Spleen (tissue), 11 donors: ENCODE results near the gene ABCA13. TPM values are rescaled to one million over a fixed set of nuclear protein-coding genes. Genes with fewer than 3 reads are reported as not detected.

Experiments used
- DNase-seq: peaks from one replicate; pipeline ENCODE4 v3.0.0-alpha.2; 2020
- H3K27ac ChIP-seq, 8 donors: fragments of 200-600 bp; sonication (generic) in 7 of 8; 1 replicate in 4 of 8; 2 replicates in 4 of 8; pipeline versions ENCODE4 v1.5.0 to v1.8.0; 2016 to 2021; ENCODE audit warnings: inconsistent platforms in 4 of 8, mild to moderate bottlenecking in 4 of 8, moderate library complexity in 1 of 8
- H3K27me3 ChIP-seq, 7 donors: fragments of 200-600 bp; sonication (generic) in 6 of 7; replicated peaks in 1 of 7; 1 replicate in 4 of 7; 2 replicates in 3 of 7; pipeline versions ENCODE4 v1.5.0 to v1.8.0; 2016 to 2021; ENCODE audit warnings: inconsistent platforms in 3 of 7, mild to moderate bottlenecking in 1 of 7
- H3K36me3 ChIP-seq, 6 donors: fragments of 200-600 bp; sonication (generic) in 5 of 6; 1 replicate in 4 of 6; 2 replicates in 2 of 6; pipeline versions ENCODE4 v1.5.0 to v1.8.0; 2016 to 2021; ENCODE audit warnings: inconsistent platforms in 2 of 6
- H3K4me1 ChIP-seq, 6 donors: fragments of 200-600 bp; sonication (generic) in 5 of 6; 1 replicate in 3 of 6; 2 replicates in 3 of 6; pipeline versions ENCODE4 v1.5.0 to v1.8.0; 2016 to 2021; ENCODE audit warnings: inconsistent platforms in 3 of 6
- H3K4me3 ChIP-seq, 8 donors: fragments of 200-600 bp; sonication (generic) in 7 of 8; 1 replicate in 4 of 8; 2 replicates in 4 of 8; pipeline versions ENCODE4 v1.5.0 to v1.8.0; 2016 to 2021; ENCODE audit warnings: inconsistent platforms in 4 of 8, mild to moderate bottlenecking in 4 of 8, moderate library complexity in 2 of 8
- H3K9me3 ChIP-seq, 8 donors: fragments of 200-600 bp; sonication (generic) in 7 of 8; 1 replicate in 4 of 8; 2 replicates in 4 of 8; pipeline versions ENCODE4 v1.5.0 to v1.8.0; 2016 to 2021; ENCODE audit warnings: inconsistent platforms in 4 of 8
- POLR2A ChIP-seq, 3 donors: fragments of 450-650 bp; IDR thresholded peaks; one replicate each; pipeline ENCODE4 v1.5.1; 2017; ENCODE audit warnings: antibody characterized with exemption in 3 of 3, mild to moderate bottlenecking in 1 of 3
- POLR2AphosphoS5 ChIP-seq, 3 donors: sonication (generic); formaldehyde crosslinking; IDR thresholded peaks; one replicate each; pipeline ENCODE4 v1.5.1; 2017; ENCODE audit warnings: antibody characterized with exemption in 3 of 3
- WGBS, 5 donors: extraction: QIAGEN DNeasy Blood & Tissue Kit in 3 of 5; methylation state at CpG; one replicate each; pipeline versions ENCODE4 v1.1.5 to v1.1.7; 2013 to 2018; 5-methylcytosine and 5-hydroxymethylcytosine counted together
- intact Hi-C: fragments of 100-400 bp; cut with DNase I; formaldehyde crosslinking; loops from one replicate; pipeline ENCODE4 v1.15.0; 2023; ENCODE audit warnings: low total_unique reads
- polyA plus RNA-seq, 3 donors: library from polyadenylated mRNA; stranded (reverse); fragments of 200-250 nt; gene quantifications; one replicate each; pipeline ENCODE4 v1.2.1, GENCODE V29; 2013
- total RNA-seq, 7 donors: library from RNA; depleted of rRNA in 3 of 7; stranded (reverse); fragments of >200 nt in 3 of 7; fragmentation: NEBNext Ultra II Directional in 4 of 7; extraction: Animal tissue kit (Norgen Biotek cat#: 25700) in 4 of 7; gene quantifications; one replicate each; pipeline versions ENCODE4 v1.1.0 to v1.2.1, GENCODE V29; 2016 to 2021
- TF ChIP-seq, protein P1 (sequence below), 11 experiments: fragments of 200-600 bp in 7 of 11; fragments of 450-650 bp in 4 of 11; sonication (generic) in 4 of 11; IDR thresholded peaks in 8 of 11; conservative IDR thresholded peaks in 3 of 11; 1 replicate in 7 of 11; 2 replicates in 4 of 11; pipeline versions ENCODE4 v1.4.0 to v1.8.0; 2016 to 2021; ENCODE audit warnings: antibody characterized with exemption in 11 of 11, inconsistent platforms in 4 of 11, mild to moderate bottlenecking in 1 of 11
- donor health status: healthy with polysubstance abuse.
- donor health status: DM: no; HTN: no; CAD: no; lungs with moderate emphysema.
- donor health status: DM: no; HTN: no; CAD: no.
- donor health status: Bipolar disorder and iron deficiency.
- donor health status: healthy.
- donor health status: DM: no; HTN: no; CAD: no.
- donor health status: DM: yes; HTN: yes; CAD: no.

The ABCA13 gene
- total and polyA plus RNA-seq, 10 donors: 0.02 to 19.0 (median 1.8) TPM

DNA sequence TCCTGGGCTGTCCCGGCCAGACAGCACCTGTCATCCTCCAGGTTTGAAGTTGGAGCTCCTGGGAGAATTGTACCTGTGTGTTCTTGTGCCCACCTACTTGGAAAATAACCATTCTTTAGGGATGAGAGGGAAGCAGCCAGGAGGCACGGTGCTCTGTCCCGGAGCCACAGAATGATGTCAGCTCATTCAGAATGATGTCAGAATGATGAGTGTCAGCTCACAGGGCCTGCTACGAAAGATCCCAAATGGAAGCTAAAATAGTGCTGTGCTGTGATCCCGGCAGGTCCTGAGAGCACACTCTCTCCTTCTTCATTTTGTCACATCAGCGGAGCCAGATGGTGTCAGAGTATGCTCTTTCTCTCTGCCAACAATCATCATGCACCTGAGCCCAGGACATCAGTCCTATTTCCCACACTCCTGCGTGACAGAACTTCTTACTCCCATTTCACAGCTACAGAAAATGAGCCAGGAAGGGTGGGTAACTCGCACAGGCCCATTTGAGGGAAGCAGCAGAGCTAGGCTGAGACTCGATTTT is 8.3 kb downstream of the ABCA13 start:
- WGBS, 5 donors: 77 to 94% (median 89%) methylated on average over 9 of the region's 9 CpGs
- intact Hi-C loops: no loop called here

DNA sequence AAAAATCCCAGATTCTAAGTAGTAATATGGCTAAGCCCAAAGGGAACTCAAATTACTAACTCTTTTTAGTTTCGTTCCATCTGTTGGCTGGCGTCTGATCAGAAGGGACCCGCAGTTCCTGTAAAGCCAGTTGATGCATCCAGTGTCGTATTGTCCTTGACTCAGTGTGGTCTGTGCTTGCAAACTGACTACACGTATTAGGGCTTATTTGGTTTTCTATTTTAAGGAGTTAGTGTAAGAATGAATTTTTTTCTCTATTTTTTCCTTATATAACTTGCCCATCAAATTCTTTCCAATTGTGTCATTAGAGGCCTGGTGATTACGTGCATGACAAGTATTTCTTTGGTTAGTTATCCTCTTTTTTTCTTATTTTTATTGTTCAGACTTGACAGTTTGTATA is 9.7 kb downstream of the ABCA13 start:
- H3K4me1 ChIP-seq: no peaks in the 10 kb centered on the region

More for the DNA sequence above, 8.3 kb downstream of the ABCA13 start:
- Histone ChIP-seq H3K4me1 (no peaks in the 10 kb centered on the region), H3K27ac (no peak overlapping the region), H3K27me3 (no peaks in the 10 kb centered on the region), H3K9me3 (no peaks in the 10 kb centered on the region), H3K36me3 (peaks cover 0 to 17% (median 0%) of the 10 kb centered on the region in 6 donors), H3K4me3 (no peak overlapping the region)
- TF ChIP-seq POLR2AphosphoS5 (IDR thresholded peaks at IDR 0.05): no peak
- no peak for TF ChIP-seq POLR2A (IDR thresholded peaks at IDR 0.05)
- TF ChIP-seq, protein P1, sequence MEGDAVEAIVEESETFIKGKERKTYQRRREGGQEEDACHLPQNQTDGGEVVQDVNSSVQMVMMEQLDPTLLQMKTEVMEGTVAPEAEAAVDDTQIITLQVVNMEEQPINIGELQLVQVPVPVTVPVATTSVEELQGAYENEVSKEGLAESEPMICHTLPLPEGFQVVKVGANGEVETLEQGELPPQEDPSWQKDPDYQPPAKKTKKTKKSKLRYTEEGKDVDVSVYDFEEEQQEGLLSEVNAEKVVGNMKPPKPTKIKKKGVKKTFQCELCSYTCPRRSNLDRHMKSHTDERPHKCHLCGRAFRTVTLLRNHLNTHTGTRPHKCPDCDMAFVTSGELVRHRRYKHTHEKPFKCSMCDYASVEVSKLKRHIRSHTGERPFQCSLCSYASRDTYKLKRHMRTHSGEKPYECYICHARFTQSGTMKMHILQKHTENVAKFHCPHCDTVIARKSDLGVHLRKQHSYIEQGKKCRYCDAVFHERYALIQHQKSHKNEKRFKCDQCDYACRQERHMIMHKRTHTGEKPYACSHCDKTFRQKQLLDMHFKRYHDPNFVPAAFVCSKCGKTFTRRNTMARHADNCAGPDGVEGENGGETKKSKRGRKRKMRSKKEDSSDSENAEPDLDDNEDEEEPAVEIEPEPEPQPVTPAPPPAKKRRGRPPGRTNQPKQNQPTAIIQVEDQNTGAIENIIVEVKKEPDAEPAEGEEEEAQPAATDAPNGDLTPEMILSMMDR (IDR thresholded peaks at IDR 0.05 in 8 of 11, conservative IDR thresholded peaks at IDR 0.05 in 3 of 11): no peak
- DNase-seq: no peak

DNA sequence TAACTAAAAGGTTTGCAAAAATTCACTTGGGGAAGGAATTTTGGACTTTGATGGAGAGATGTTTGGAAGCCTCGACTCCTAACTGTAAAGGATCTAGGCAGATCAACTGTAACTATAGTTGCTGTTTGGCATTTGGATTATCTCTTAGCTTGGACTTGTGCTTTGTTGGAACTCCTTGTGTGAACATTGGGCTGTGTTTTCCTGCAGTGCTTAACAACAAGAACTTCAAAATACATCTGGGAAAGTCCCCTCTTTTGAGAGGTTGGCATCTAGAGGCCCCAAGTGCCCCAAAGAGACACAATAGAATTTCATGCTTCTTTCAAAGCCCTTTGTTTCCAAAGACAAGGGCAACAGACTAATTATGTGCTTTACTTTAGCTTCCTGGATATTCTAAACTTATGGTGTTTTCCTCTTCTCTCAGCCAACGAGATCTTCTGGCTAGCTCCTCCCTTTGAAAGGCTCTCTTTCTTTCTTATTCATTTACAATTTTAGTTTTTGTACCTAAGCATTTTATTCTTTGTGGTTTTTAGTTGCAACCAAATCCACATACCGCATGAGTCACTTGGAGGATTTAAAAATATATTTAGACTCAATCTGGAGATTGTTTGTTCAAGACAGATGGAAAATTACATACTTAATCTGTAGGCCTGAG is 11.6 kb downstream of the ABCA13 start:
- WGBS, 5 donors: 48 to 56% (median 52%) methylated on average over 3 of the region's 3 CpGs
- no peak for TF ChIP-seq POLR2A (IDR thresholded peaks at IDR 0.05)
- no peak for TF ChIP-seq POLR2AphosphoS5 (IDR thresholded peaks at IDR 0.05)
- TF ChIP-seq, protein P1 (IDR thresholded peaks at IDR 0.05 in 8 of 11, conservative IDR thresholded peaks at IDR 0.05 in 3 of 11): no peak

More for the DNA sequence above, 9.7 kb downstream of the ABCA13 start:
- Histone ChIP-seq H3K27me3 (no peaks in the 10 kb centered on the region), H3K27ac (no peak overlapping the region), H3K9me3 (no peaks in the 10 kb centered on the region), H3K36me3 (peaks cover 0 to 17% (median 0%) of the 10 kb centered on the region in 6 donors), H3K4me3 (no peak overlapping the region)
- no peak for TF ChIP-seq POLR2A (IDR thresholded peaks at IDR 0.05)
- TF ChIP-seq, protein P1 (IDR thresholded peaks at IDR 0.05 in 8 of 11, conservative IDR thresholded peaks at IDR 0.05 in 3 of 11): no peak
- TF ChIP-seq POLR2AphosphoS5 (IDR thresholded peaks at IDR 0.05): no peak
- no peak for DNase-seq
- 80 to 91% (median 86%) methylated on average over 6 of the region's 6 CpGs for WGBS, 5 donors
- intact Hi-C loops: no loop called here

DNA sequence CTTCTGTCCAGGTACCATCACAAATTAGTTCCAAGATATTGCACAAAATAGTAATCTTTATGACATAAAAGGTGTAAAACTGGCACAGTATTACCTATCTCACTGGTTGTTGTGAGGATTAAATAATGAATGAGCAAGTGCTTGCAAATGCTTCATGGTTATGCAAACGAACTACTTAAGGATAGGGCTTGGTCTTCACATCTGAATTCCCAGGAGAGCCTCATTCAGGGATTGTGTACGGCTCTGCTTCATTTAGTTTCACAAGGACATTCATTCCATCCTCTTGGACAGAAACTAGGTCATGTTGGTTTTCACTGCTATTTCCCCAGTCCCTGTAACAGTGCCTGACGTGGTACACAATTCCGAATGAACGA is 12.1 kb downstream of the ABCA13 start:
- 78 to 88% (median 85%) methylated on average over 5 of the region's 5 CpGs for WGBS, 5 donors
- Histone ChIP-seq H3K27ac (no peak overlapping the region), H3K4me1 (no peaks in the 10 kb centered on the region), H3K9me3 (peaks cover 0 to 15% (median 9%) of the 10 kb centered on the region in 8 donors), H3K36me3 (peaks cover 0 to 10% (median 0%) of the 10 kb centered on the region in 6 donors), H3K4me3 (no peak overlapping the region), H3K27me3 (peaks cover 0 to 4% (median 0%) of the 10 kb centered on the region in 7 donors)
- intact Hi-C loops: no loop called here
- no peak for DNase-seq
- TF ChIP-seq, protein P1 (IDR thresholded peaks at IDR 0.05 in 8 of 11, conservative IDR thresholded peaks at IDR 0.05 in 3 of 11): no peak
- no peak for TF ChIP-seq POLR2AphosphoS5 (IDR thresholded peaks at IDR 0.05)
- TF ChIP-seq POLR2A (IDR thresholded peaks at IDR 0.05): no peak

More for the DNA sequence above, 11.6 kb downstream of the ABCA13 start:
- Histone ChIP-seq H3K27ac (no peak overlapping the region), H3K4me1 (no peaks in the 10 kb centered on the region), H3K36me3 (peaks cover 0 to 10% (median 0%) of the 10 kb centered on the region in 6 donors), H3K4me3 (no peak overlapping the region), H3K9me3 (peaks cover 0 to 10% (median 8%) of the 10 kb centered on the region in 8 donors), H3K27me3 (no peaks in the 10 kb centered on the region)
- intact Hi-C loops: no loop called here
- DNase-seq: no peak
